H9 (cell line): Measurements from ENCODE around the gene ARHGAP26. TPM values are rescaled to one million over a fixed set of nuclear protein-coding genes. Genes with fewer than 3 reads are reported as not detected.

Experiments
- DNase-seq: peaks from one replicate; pipeline ENCODE4 v3.0.0-alpha.2; 2017
- H2AFZ ChIP-seq: one replicate; pipeline ENCODE4 v1.6.1; 2013; ENCODE audit warnings: mild to moderate bottlenecking, low read length, control low read depth, moderate library complexity
- H2AK5ac ChIP-seq: 2 replicates; pipeline ENCODE4 v1.6.1; 2013; ENCODE audit warnings: low read length, control low read depth, mixed read lengths; ENCODE audit not compliant: insufficient read length
- H2BK120ac ChIP-seq: one replicate; pipeline ENCODE4 v1.6.1; 2013; ENCODE audit warnings: low read depth, mild to moderate bottlenecking, low read length, control low read depth, inconsistent platforms; ENCODE audit not compliant: poor library complexity, severe bottlenecking
- H2BK12ac ChIP-seq: 2 replicates; pipeline ENCODE4 v1.6.1; 2013; ENCODE audit warnings: low read length, control low read depth, mixed read lengths, low read depth; ENCODE audit not compliant: insufficient read length
- H2BK15ac ChIP-seq: 2 replicates; pipeline ENCODE4 v1.6.1; 2013; ENCODE audit warnings: low read depth, low read length, control low read depth
- H2BK20ac ChIP-seq: one replicate; pipeline ENCODE4 v1.6.1; 2013; ENCODE audit warnings: low read depth, mild to moderate bottlenecking, low read length, control low read depth, inconsistent platforms; ENCODE audit not compliant: poor library complexity, severe bottlenecking
- H2BK5ac ChIP-seq: 2 replicates; pipeline ENCODE4 v1.6.1; 2013; ENCODE audit warnings: low read length, control low read depth, mixed read lengths; ENCODE audit not compliant: insufficient read length
- H3K14ac ChIP-seq: 2 replicates; pipeline ENCODE4 v1.6.1; 2013; ENCODE audit warnings: low read length, control low read depth; ENCODE audit not compliant: insufficient read depth
- H3K18ac ChIP-seq: 2 replicates; pipeline ENCODE4 v1.6.1; 2013; ENCODE audit warnings: low read depth, mild to moderate bottlenecking, mixed read lengths, low read length, control low read depth; ENCODE audit not compliant: insufficient read length
- H3K23ac ChIP-seq: 2 replicates; pipeline ENCODE4 v1.6.1; 2013; ENCODE audit warnings: low read length, control low read depth, mixed read lengths, low read depth; ENCODE audit not compliant: insufficient read length
- H3K23me2 ChIP-seq: 2 replicates; pipeline ENCODE4 v1.6.1; 2013; ENCODE audit warnings: low read depth, mild to moderate bottlenecking, mixed read lengths, low read length, control low read depth; ENCODE audit not compliant: insufficient read length, poor library complexity, severe bottlenecking
- H3K27ac ChIP-seq: 2 replicates; pipeline ENCODE4 v1.5.1; 2013; ENCODE audit warnings: low read length, control low read depth, mixed read lengths, low read depth; ENCODE audit not compliant: insufficient read length
- H3K27me3 ChIP-seq: 2 replicates; pipeline ENCODE4 v1.6.1; 2013; ENCODE audit warnings: low read length, control low read depth, inconsistent platforms; ENCODE audit not compliant: insufficient read depth
- H3K4ac ChIP-seq: 2 replicates; pipeline ENCODE4 v1.6.1; 2013; ENCODE audit warnings: low read depth, mild to moderate bottlenecking, control low read depth, inconsistent platforms, low read length, moderate library complexity
- H3K4me1 ChIP-seq: 2 replicates; pipeline ENCODE4 v1.6.1; 2013; ENCODE audit warnings: low read length, control low read depth, inconsistent platforms; ENCODE audit not compliant: insufficient read depth
- H3K4me2 ChIP-seq: 2 replicates; pipeline ENCODE4 v1.6.1; 2013; ENCODE audit warnings: low read length, control low read depth, mixed read lengths; ENCODE audit not compliant: insufficient read length, insufficient read depth
- H3K56ac ChIP-seq: 2 replicates; pipeline ENCODE4 v1.6.1; 2013; ENCODE audit warnings: low read depth, mild to moderate bottlenecking, mixed read lengths, low read length, control low read depth; ENCODE audit not compliant: insufficient read length
- H3K79me1 ChIP-seq: 2 replicates; pipeline ENCODE4 v1.6.1; 2013; ENCODE audit warnings: low read depth, mild to moderate bottlenecking, moderate library complexity, low read length, control low read depth, inconsistent platforms; ENCODE audit not compliant: insufficient read depth, poor library complexity, severe bottlenecking
- H3K79me2 ChIP-seq: 2 replicates; pipeline ENCODE4 v1.6.1; 2013; ENCODE audit warnings: low read length, control low read depth, inconsistent platforms; ENCODE audit not compliant: insufficient read depth
- H3K9ac ChIP-seq: 2 replicates; pipeline ENCODE4 v1.6.1; 2013; ENCODE audit warnings: low read length, control low read depth, mixed read lengths; ENCODE audit not compliant: insufficient read length; ENCODE audit errors: extremely low read depth
- H3K9me3 ChIP-seq: one replicate; pipeline ENCODE4 v1.6.1; 2013; ENCODE audit warnings: low read depth, low read length, inconsistent platforms; ENCODE audit not compliant: control insufficient read depth
- H3T11ph ChIP-seq: one replicate; pipeline ENCODE4 v1.6.1; 2013; ENCODE audit warnings: mild to moderate bottlenecking, low read length, control low read depth, inconsistent platforms
- H4K20me1 ChIP-seq: one replicate; pipeline ENCODE4 v1.6.1; 2013; ENCODE audit not compliant: control insufficient read depth, insufficient read length, insufficient read depth
- H4K5ac ChIP-seq: 2 replicates; pipeline ENCODE4 v1.6.1; 2013; ENCODE audit warnings: low read depth, mild to moderate bottlenecking, mixed read lengths, low read length, control low read depth; ENCODE audit not compliant: insufficient read length
- H4K8ac ChIP-seq: replicated peaks from 2 replicates; pipeline ENCODE4 v1.6.1; 2013; ENCODE audit warnings: low read length, control low read depth, mixed read lengths, low read depth; ENCODE audit not compliant: insufficient read length
- H4K91ac ChIP-seq: 2 replicates; pipeline ENCODE4 v1.6.1; 2013; ENCODE audit warnings: low read depth, mild to moderate bottlenecking, moderate library complexity, mixed read lengths, low read length, control low read depth; ENCODE audit not compliant: insufficient read length
- H3K27ac Mint-ChIP-seq, 3 experiments: 2 replicates in 2 of 3; 3 replicates in 1 of 3; pipeline ENCODE4 v1.8.0; 2020 to 2021; ENCODE audit warnings: mixed read lengths in 3 of 3, mild to moderate bottlenecking in 1 of 3, moderate library complexity in 1 of 3
- H3K27me3 Mint-ChIP-seq: 2 replicates; pipeline ENCODE4 v1.8.0; 2021; ENCODE audit warnings: low read depth, mild to moderate bottlenecking, moderate library complexity, mixed read lengths
- H3K36me3 Mint-ChIP-seq, 3 experiments: 2 replicates in 2 of 3; 3 replicates in 1 of 3; pipeline ENCODE4 v1.8.0; 2020 to 2021; ENCODE audit warnings: low read depth in 3 of 3, mixed read lengths in 3 of 3; ENCODE audit not compliant: insufficient read depth in 1 of 3
- H3K4me1 Mint-ChIP-seq, 2 experiments: 2 replicates each; pipeline ENCODE4 v1.8.0; 2020; ENCODE audit warnings: mixed read lengths in 2 of 2
- H3K4me3 Mint-ChIP-seq, 2 experiments: 2 replicates in 1 of 2; 3 replicates in 1 of 2; pipeline ENCODE4 v1.8.0; 2020 to 2021; ENCODE audit warnings: mild to moderate bottlenecking in 2 of 2, mixed read lengths in 2 of 2, moderate library complexity in 1 of 2
- H3K9me3 Mint-ChIP-seq, 2 experiments: 2 replicates in 1 of 2; 3 replicates in 1 of 2; pipeline ENCODE4 v1.8.0; 2020; ENCODE audit warnings: mild to moderate bottlenecking in 2 of 2, mixed read lengths in 2 of 2, moderate library complexity in 1 of 2
- CTCF ChIP-seq: fragments of 200-600 bp; sonication (generic); conservative IDR thresholded peaks from 3 replicates; pipeline ENCODE4 v1.8.0; 2021; ENCODE audit warnings: antibody characterized with exemption, mild to moderate bottlenecking
- WGBS: extraction: QIAGEN DNeasy Blood & Tissue Kit; methylation state at CpG from one replicate; pipeline ENCODE4 v1.1.7; 2013; ENCODE audit warnings: missing lambda C conversion rate, low lambda C conversion rate, mixed read lengths; ENCODE audit not compliant: insufficient read length; ENCODE audit errors: extremely low coverage; 5-methylcytosine and 5-hydroxymethylcytosine counted together
- total RNA-seq: library from RNA; stranded (reverse); gene quantifications from 2 replicates; pipeline ENCODE4 v1.2.1, GENCODE V29; 2021

The ARHGAP26 gene
- total RNA-seq, 1 experiment from 2014 or later, result 13.8 TPM

DNA sequence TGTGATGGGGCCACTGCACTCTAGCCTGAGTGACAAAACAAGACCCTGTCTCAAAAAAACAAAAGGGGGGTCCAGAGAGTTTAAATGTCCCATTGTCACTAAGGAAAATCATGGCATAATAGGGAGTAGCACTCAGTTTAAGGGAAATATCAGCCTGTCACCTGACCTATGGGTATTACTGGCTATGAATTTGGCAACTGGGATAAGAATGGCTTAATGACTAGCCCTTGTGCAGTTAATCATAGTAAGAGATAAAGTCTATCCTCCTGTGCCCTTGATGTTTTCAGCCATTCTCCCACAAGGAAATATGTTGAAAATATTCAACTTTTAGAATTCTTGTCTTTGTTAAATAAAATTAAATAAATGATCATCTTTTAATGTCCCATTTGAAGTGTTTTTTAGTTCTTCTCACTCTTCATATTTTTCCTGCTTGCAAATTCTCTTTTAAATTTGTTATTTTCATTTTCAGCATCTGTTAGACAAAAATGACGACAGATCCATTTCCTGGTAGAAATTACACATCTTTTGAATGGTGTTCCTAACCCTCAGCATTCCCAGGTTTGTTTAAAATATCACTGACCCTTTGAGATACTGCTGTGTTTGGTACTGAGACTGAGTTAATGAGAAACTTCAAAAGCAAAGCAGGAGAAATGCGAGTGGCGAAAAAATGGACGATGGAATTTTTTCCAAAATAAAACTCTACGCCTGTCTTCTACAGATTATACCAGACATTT is 191.4 kb downstream of the ARHGAP26 start:
- no peak overlapping the region for H3K9ac ChIP-seq

More for the DNA sequence above, 191.4 kb downstream of the ARHGAP26 start:
- Histone ChIP-seq H4K5ac (no peak overlapping the region), H4K20me1 (no peaks in the 10 kb centered on the region), H3K4me1 (no peaks in the 10 kb centered on the region), H2BK120ac (no peak overlapping the region), H3K27me3 (no peaks in the 10 kb centered on the region), H2BK15ac (no peak overlapping the region), H2BK12ac (no peak overlapping the region), H2AK5ac (no peak overlapping the region), H3K23me2 (no peaks in the 10 kb centered on the region), H3K56ac (no peak overlapping the region), H3T11ph (no peak overlapping the region), H4K91ac (no peak overlapping the region), H3K79me2 (no peaks in the 10 kb centered on the region), H3K4me2 (no peak overlapping the region), H4K8ac (no peak overlapping the region), H3K79me1 (no peaks in the 10 kb centered on the region), H3K23ac (no peak overlapping the region), H3K27ac (no peak overlapping the region), H3K4ac (no peak overlapping the region), H3K9me3 (no peaks in the 10 kb centered on the region), H2BK5ac (no peak overlapping the region), H3K18ac (no peak overlapping the region), H2AFZ (no peak overlapping the region), H3K14ac (no peak overlapping the region), H2BK20ac (no peak overlapping the region)
- no peak overlapping the region for H3K27ac Mint-ChIP-seq
- no peak for TF ChIP-seq CTCF
- H3K36me3 Mint-ChIP-seq, result peaks cover 0 to 9% (median 6%) of the 10 kb centered on the region in 3 experiments; a peak in 5 of 7 replicates
- no CpG with 5 or more reads among the region's 5 CpGs for WGBS
- no peak overlapping the region for H3K4me3 Mint-ChIP-seq
- no peaks in the 10 kb centered on the region for H3K27me3 Mint-ChIP-seq
- DNase-seq, result no peak
- peaks cover 3 to 6% of the 10 kb centered on the region in 2 experiments; a peak in 3 of 4 replicates for H3K4me1 Mint-ChIP-seq
- peaks cover 2 to 3% of the 10 kb centered on the region in 2 experiments; a peak in 4 of 5 replicates for H3K9me3 Mint-ChIP-seq
